K562 (cell line): Measurements from ENCODE around the gene OPRM1. TPM values are rescaled to one million over a fixed set of nuclear protein-coding genes. Genes with fewer than 3 reads are reported as not detected.

ENCODE experiments used
- ATAC-seq: fragments of 200-7000 bp; cut with Tn5 transposase; 3 replicates; pipeline ENCODE4 v1.9.1; 2020; ENCODE audit warnings: moderate library complexity
- BruUV-seq: library from RNA; stranded (reverse); fragments of 400-500 nt; replicated peaks from 2 replicates; lab custom pipeline; 2021; lab: Mats Ljungman, UMichigan
- CTCF ChIA-PET: fragments of 300-600 bp; formaldehyde crosslinking; extraction: SDS; loops from one replicate; lab custom pipeline; 2021; ENCODE audit warnings: low intra/inter-chr PET ratio; lab: Yijun Ruan, JAX
- POLR2A ChIA-PET: fragments of 300-600, 350-650 bp; sonication (Branson Sonifier 250); formaldehyde crosslinking; extraction: SDS; loops from one replicate; lab custom pipeline; 2021; ENCODE audit warnings: antibody characterized with exemption, inconsistent platforms; lab: Yijun Ruan, JAX
- DNase-seq, 4 experiments: peaks; one replicate each; pipeline versions ENCODE4 v3.0.0 to v3.0.0-alpha.2; 2011 to 2018; ENCODE audit warnings: low spot score in 3 of 4, mixed read lengths in 3 of 4; ENCODE audit errors: extremely low read depth in 1 of 4
- FAIRE-seq: peaks from 2 replicates; lab custom pipeline; 2011; peaks lifted over from hg19 to GRCh38; lab: Jason Lieb, UNC
- H2AFZ ChIP-seq: 2 replicates; pipeline ENCODE4 v1.6.0; 2011; ENCODE audit warnings: low read depth, low read length, control low read depth, inconsistent platforms
- H3K27ac ChIP-seq: fragments of 200-600 bp; 3 replicates; pipeline ENCODE4 v1.8.0; 2011; ENCODE audit warnings: low read depth, mild to moderate bottlenecking, control low read depth, inconsistent platforms, low read length, moderate library complexity, mixed read lengths; ENCODE audit errors: extremely low read depth
- H3K27me3 ChIP-seq, 2 experiments: fragments of 300-600 bp in 1 of 2; 2 replicates in 1 of 2; 3 replicates in 1 of 2; pipeline versions ENCODE4 v1.6.0 to v1.8.0; 2011; ENCODE audit warnings: inconsistent platforms in 2 of 2, low read length in 2 of 2, mild to moderate bottlenecking in 1 of 2, mixed read lengths in 1 of 2, moderate library complexity in 1 of 2; ENCODE audit not compliant: control insufficient read depth in 2 of 2, insufficient read depth in 2 of 2
- H3K36me3 ChIP-seq: fragments of 300-600 bp; 3 replicates; pipeline ENCODE4 v1.8.0; 2011; ENCODE audit warnings: mild to moderate bottlenecking, low read length, inconsistent platforms; ENCODE audit not compliant: control insufficient read depth, insufficient read depth
- H3K4me1 ChIP-seq, 2 experiments: fragments of 200-600 bp in 1 of 2; replicated peaks in 1 of 2; 2 replicates in 1 of 2; 3 replicates in 1 of 2; pipeline versions ENCODE4 v1.5.1 to v1.8.0; 2011; ENCODE audit warnings: inconsistent platforms in 2 of 2, low read length in 2 of 2, mild to moderate bottlenecking in 1 of 2, mixed read lengths in 1 of 2, moderate library complexity in 1 of 2; ENCODE audit not compliant: control insufficient read depth in 2 of 2, insufficient read depth in 2 of 2
- H3K4me2 ChIP-seq: 2 replicates; pipeline ENCODE4 v1.6.1; 2011; ENCODE audit warnings: low read length, control low read depth, inconsistent platforms, mixed read lengths; ENCODE audit not compliant: insufficient read depth
- H3K4me3 ChIP-seq: fragments of 200-600 bp; sonication (generic), shearing (Covaris generic); 2 replicates; pipeline ENCODE4 v1.5.1; 2016; ENCODE audit warnings: control low read depth, inconsistent platforms
- H3K79me2 ChIP-seq: fragments of 200-600 bp; 3 replicates; pipeline ENCODE4 v1.8.0; 2011; ENCODE audit warnings: low read length, inconsistent platforms; ENCODE audit not compliant: control insufficient read depth, insufficient read depth
- H3K9ac ChIP-seq, 2 experiments: 2 replicates each; pipeline versions ENCODE4 v1.6.0 to v1.6.1; 2011; ENCODE audit warnings: low read depth in 2 of 2, low read length in 2 of 2, control low read depth in 1 of 2, inconsistent platforms in 1 of 2, mild to moderate bottlenecking in 1 of 2, mixed read lengths in 1 of 2; ENCODE audit not compliant: insufficient read depth in 1 of 2
- H3K9me1 ChIP-seq: one replicate; pipeline ENCODE4 v1.6.0; 2011; ENCODE audit warnings: inconsistent platforms, mild to moderate bottlenecking, low read length, moderate library complexity; ENCODE audit not compliant: control insufficient read depth, insufficient read depth
- H3K9me3 ChIP-seq: replicated peaks from 2 replicates; pipeline ENCODE4 v1.5.1; 2011; ENCODE audit warnings: low read depth, low read length, inconsistent platforms; ENCODE audit not compliant: control insufficient read depth, insufficient read depth
- H4K20me1 ChIP-seq: replicated peaks from 2 replicates; pipeline ENCODE4 v1.6.1; 2011; ENCODE audit warnings: low read length, inconsistent platforms, mixed read lengths; ENCODE audit not compliant: control insufficient read depth, insufficient read depth
- EGR1 ChIP-seq: fragments of 450-650 bp; conservative IDR thresholded peaks from 2 replicates; pipeline ENCODE4 v1.6.1; 2017; ENCODE audit warnings: mild to moderate bottlenecking
- ZNF146 ChIP-seq: IDR thresholded peaks from one replicate; pipeline ENCODE4 v1.6.1; 2018; ENCODE audit warnings: missing compliant biosample characterization; ENCODE audit not compliant: unreplicated experiment
- WGBS: fragments of 100-300 bp; shearing (Covaris generic); methylation state at CpG from one replicate; pipeline ENCODE4 v1.1.6; 2016; ENCODE audit warnings: low coverage, mixed read lengths; ENCODE audit not compliant: insufficient coverage; ENCODE audit errors: missing lambda C conversion rate; 5-methylcytosine and 5-hydroxymethylcytosine counted together
- in situ Hi-C: fragments of 300-500 bp; cut with MboI; formaldehyde crosslinking; loops from 4 replicates; pipeline ENCODE4 v1.15.0; 2018; ENCODE audit warnings: inconsistent platforms, mixed read lengths
- intact Hi-C: fragments of 100-400 bp; cut with micrococcal nuclease; formaldehyde crosslinking; loops from 2 replicates; pipeline ENCODE4 v1.14.2; 2022
- polyA plus RNA-seq, 8 experiments: library from polyadenylated mRNA; depleted of rRNA in 4 of 8; stranded (reverse) in 5 of 8; unstranded in 3 of 8; fragments of >200 nt; fragmentation: Nextera tagmentation in 2 of 8; fragmentation: Illumina TruSeq in 1 of 8; extraction: Ambion mirVana in 2 of 8; extraction: Trizol in 1 of 8; gene quantifications; 2 replicates each; pipeline versions ENCODE4 v1.2.1 to v1.2.3, GENCODE V29; 2011 to 2014; ENCODE audit warnings: inconsistent platforms in 1 of 8, missing spikeins in 1 of 8
- total RNA-seq, 7 experiments: library from RNA; depleted of rRNA in 6 of 7; stranded (reverse); fragments of >200 nt in 6 of 7; fragmentation: Illumina TruSeq in 2 of 7; extraction: Trizol in 2 of 7; gene quantifications; 2 replicates each; pipeline versions ENCODE4 v1.2.1 to v1.2.3, GENCODE V29; 2011 to 2021; ENCODE audit warnings: low replicate concordance in 1 of 7
- TF ChIP-seq, protein P1 (sequence below): fragments of 250-450 bp; sonication (Bioruptor Pico); IDR thresholded peaks from 2 replicates; pipeline ENCODE4 v1.4.0; 2020; ENCODE audit warnings: mild to moderate bottlenecking, moderate library complexity, borderline replicate concordance
- TF ChIP-seq, protein P2 (sequence below): fragments of 250-450 bp; sonication (Bioruptor Pico); IDR thresholded peaks from 2 replicates; pipeline ENCODE4 v1.5.0; 2020; ENCODE audit warnings: mild to moderate bottlenecking, borderline replicate concordance
- TF ChIP-seq, protein P3 (sequence below): fragments of 450-650 bp; IDR thresholded peaks from 2 replicates; pipeline ENCODE4 v1.6.1; 2016
- TF ChIP-seq, protein P4 (sequence below): sonication (generic); formaldehyde crosslinking; IDR thresholded peaks from 2 replicates; pipeline ENCODE4 v1.8.0; 2023; ENCODE audit warnings: missing genetic modification reagents, mild to moderate bottlenecking, borderline replicate concordance

OPRM1 gene
- total and polyA plus RNA-seq, 9 of the 15 experiments (the other 6 are each of a cell fraction or from before 2014, with no cell fraction given): not detected

DNA sequence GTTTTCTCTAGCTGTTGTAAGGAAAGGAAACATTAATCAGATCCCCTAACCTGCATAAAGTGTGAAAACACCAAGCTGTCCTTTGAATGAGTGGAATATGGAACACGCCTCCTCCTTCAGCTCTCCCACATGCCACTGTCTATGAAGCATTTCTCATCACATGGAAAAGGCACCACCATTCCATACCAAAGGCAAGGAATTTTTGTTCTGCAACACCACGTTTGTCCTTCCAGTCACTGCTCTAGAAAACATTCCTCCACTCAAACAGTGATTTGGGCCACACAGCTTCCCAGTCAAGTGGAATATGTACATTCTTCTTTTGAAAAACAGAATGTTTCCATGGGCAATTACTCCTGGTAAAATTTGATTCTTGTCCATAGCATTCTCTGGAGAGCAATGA lies 120.1 kb downstream of the OPRM1 start:
- ATAC-seq (no peak), FAIRE-seq (no peak), DNase-seq (no peak)
- ChIA-PET CTCF (no interaction called here), POLR2A (interaction anchor here (0.7 kb wide), 1 partner anchor 8 kb away, joined by 3 read pairs; no protein-coding TSS in a partner anchor)
- Histone ChIP-seq H2AFZ (no peak overlapping the region), H3K9me3 (no peaks in the 10 kb centered on the region), H4K20me1 (no peaks in the 10 kb centered on the region), H3K27me3 (no peaks in the 10 kb centered on the region), H3K4me1 (no peaks in the 10 kb centered on the region), H3K27ac (no peak overlapping the region), H3K36me3 (no peaks in the 10 kb centered on the region), H3K4me3 (no peak overlapping the region), H3K79me2 (no peaks in the 10 kb centered on the region), H3K9ac (no peak overlapping the region)
- no TSS peak for BruUV-seq
- in situ Hi-C loops (loop anchor here (10.0 to 25.0 kb wide), 2 partner anchors 516 to 653 kb away; no protein-coding TSS in a partner anchor), intact Hi-C loops (loop anchor here (10.0 kb wide), 2 partner anchors 336 to 646 kb away; no protein-coding TSS in a partner anchor)
- TF ChIP-seq, protein P1, sequence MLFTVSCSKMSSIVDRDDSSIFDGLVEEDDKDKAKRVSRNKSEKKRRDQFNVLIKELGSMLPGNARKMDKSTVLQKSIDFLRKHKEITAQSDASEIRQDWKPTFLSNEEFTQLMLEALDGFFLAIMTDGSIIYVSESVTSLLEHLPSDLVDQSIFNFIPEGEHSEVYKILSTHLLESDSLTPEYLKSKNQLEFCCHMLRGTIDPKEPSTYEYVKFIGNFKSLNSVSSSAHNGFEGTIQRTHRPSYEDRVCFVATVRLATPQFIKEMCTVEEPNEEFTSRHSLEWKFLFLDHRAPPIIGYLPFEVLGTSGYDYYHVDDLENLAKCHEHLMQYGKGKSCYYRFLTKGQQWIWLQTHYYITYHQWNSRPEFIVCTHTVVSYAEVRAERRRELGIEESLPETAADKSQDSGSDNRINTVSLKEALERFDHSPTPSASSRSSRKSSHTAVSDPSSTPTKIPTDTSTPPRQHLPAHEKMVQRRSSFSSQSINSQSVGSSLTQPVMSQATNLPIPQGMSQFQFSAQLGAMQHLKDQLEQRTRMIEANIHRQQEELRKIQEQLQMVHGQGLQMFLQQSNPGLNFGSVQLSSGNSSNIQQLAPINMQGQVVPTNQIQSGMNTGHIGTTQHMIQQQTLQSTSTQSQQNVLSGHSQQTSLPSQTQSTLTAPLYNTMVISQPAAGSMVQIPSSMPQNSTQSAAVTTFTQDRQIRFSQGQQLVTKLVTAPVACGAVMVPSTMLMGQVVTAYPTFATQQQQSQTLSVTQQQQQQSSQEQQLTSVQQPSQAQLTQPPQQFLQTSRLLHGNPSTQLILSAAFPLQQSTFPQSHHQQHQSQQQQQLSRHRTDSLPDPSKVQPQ: no peak
- TF ChIP-seq, protein P2, sequence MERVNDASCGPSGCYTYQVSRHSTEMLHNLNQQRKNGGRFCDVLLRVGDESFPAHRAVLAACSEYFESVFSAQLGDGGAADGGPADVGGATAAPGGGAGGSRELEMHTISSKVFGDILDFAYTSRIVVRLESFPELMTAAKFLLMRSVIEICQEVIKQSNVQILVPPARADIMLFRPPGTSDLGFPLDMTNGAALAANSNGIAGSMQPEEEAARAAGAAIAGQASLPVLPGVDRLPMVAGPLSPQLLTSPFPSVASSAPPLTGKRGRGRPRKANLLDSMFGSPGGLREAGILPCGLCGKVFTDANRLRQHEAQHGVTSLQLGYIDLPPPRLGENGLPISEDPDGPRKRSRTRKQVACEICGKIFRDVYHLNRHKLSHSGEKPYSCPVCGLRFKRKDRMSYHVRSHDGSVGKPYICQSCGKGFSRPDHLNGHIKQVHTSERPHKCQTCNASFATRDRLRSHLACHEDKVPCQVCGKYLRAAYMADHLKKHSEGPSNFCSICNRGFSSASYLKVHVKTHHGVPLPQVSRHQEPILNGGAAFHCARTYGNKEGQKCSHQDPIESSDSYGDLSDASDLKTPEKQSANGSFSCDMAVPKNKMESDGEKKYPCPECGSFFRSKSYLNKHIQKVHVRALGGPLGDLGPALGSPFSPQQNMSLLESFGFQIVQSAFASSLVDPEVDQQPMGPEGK (CRISPR knock-in tag): no peak
- no peak for TF ChIP-seq ZNF146
- TF ChIP-seq, protein P3, sequence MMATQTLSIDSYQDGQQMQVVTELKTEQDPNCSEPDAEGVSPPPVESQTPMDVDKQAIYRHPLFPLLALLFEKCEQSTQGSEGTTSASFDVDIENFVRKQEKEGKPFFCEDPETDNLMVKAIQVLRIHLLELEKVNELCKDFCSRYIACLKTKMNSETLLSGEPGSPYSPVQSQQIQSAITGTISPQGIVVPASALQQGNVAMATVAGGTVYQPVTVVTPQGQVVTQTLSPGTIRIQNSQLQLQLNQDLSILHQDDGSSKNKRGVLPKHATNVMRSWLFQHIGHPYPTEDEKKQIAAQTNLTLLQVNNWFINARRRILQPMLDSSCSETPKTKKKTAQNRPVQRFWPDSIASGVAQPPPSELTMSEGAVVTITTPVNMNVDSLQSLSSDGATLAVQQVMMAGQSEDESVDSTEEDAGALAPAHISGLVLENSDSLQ: no peak
- TF ChIP-seq EGR1: no peak
- TF ChIP-seq, protein P4, sequence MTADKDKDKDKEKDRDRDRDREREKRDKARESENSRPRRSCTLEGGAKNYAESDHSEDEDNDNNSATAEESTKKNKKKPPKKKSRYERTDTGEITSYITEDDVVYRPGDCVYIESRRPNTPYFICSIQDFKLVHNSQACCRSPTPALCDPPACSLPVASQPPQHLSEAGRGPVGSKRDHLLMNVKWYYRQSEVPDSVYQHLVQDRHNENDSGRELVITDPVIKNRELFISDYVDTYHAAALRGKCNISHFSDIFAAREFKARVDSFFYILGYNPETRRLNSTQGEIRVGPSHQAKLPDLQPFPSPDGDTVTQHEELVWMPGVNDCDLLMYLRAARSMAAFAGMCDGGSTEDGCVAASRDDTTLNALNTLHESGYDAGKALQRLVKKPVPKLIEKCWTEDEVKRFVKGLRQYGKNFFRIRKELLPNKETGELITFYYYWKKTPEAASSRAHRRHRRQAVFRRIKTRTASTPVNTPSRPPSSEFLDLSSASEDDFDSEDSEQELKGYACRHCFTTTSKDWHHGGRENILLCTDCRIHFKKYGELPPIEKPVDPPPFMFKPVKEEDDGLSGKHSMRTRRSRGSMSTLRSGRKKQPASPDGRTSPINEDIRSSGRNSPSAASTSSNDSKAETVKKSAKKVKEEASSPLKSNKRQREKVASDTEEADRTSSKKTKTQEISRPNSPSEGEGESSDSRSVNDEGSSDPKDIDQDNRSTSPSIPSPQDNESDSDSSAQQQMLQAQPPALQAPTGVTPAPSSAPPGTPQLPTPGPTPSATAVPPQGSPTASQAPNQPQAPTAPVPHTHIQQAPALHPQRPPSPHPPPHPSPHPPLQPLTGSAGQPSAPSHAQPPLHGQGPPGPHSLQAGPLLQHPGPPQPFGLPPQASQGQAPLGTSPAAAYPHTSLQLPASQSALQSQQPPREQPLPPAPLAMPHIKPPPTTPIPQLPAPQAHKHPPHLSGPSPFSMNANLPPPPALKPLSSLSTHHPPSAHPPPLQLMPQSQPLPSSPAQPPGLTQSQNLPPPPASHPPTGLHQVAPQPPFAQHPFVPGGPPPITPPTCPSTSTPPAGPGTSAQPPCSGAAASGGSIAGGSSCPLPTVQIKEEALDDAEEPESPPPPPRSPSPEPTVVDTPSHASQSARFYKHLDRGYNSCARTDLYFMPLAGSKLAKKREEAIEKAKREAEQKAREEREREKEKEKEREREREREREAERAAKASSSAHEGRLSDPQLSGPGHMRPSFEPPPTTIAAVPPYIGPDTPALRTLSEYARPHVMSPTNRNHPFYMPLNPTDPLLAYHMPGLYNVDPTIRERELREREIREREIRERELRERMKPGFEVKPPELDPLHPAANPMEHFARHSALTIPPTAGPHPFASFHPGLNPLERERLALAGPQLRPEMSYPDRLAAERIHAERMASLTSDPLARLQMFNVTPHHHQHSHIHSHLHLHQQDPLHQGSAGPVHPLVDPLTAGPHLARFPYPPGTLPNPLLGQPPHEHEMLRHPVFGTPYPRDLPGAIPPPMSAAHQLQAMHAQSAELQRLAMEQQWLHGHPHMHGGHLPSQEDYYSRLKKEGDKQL (CRISPR knock-in tag): no peak
- TF ChIP-seq, all 486 proteins: peak for 0
- 2% methylated on average over 2 of the region's 2 CpGs for WGBS
- no peaks in the 10 kb centered on the region for H3K9me1 ChIP-seq
- no peak overlapping the region for H3K4me2 ChIP-seq
